Activated CD4-positive, CD25-positive, alpha-beta regulatory T cell treated with anti-CD3 and anti-CD28 coated beads, Interleukin-2, amount 50 U/mL, for 16 hours (primary cell): Measurements from ENCODE around the gene PPP1R7.

Source experiments
- DNase-seq: peaks from one replicate; pipeline ENCODE4 v3.0.0-alpha.2; 2020; ENCODE audit warnings: low read depth, low spot score

Gene PPP1R7

DNA sequence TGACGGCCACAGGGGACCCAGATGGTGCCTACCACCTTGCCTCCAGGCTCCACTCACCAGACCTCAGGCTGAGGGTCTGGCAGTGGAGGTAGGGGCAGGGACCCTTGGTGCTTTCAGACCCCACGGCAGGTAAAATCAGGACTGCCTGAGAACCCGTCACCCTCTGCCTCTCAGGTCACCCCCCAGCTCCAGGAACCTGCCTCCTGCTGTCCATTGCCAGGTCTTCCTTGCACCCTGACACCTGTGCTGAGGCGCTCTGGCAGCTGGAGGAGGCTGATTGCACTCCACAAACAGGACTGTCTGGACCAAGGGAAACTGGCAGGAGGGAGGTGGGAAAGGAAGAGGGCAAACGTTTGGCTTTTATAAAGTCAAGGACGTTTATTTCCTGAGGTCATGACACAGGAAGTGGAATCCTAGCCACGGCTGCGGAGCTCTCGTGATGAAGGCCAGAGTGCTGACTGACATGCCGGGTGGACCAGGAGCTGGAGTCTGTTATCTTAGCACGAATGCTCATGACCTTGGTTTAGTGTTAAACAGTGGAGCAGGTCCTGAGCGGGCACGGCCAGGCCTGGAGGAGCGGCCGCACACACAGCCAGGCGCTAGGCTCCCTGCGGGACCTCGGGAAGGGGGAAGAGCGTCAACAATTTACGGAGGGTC is 78.7 kb downstream of the PPP1R7 start:
- no peak for DNase-seq

DNA sequence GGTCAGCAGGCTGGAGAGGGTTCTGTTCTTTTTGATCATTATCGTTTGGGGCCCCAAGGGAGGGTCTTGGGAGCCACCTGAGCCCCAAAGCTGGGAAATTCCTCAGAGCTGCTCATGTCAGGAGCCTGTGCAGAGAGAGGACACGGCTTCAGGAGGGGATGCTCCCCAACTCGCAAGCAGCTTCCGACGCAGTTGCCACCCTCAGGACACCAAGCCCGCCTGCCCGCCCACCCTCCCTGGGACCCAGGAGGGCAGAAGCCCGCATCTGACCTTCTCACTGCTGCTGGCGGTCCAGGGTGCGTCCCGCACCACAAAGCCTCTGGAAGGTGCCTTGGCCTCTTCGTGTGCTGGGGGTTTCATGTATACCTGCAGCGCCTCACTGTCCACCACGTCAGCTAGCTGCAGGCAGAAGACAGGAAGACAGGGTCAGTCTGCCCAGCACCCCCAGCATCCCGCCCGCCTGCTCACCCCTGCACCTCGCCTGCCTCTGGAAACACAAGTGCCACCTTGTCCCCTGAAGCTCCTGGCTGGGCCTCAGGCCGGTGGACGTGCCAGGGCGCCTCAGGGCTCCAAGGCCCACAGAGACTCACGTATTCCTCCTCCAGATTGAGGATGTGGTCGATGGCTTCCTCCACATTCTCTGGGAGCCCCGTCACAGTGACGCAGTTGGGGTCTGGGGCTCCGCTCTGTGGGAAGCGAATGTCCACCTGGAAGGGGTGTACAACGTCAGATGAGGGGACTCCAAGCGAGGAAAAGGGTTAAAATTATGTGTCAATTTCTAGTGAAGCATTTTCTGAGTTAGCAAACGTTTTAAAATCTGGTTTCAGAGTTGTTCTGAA is 79.5 kb downstream of the PPP1R7 start:
- DNase-seq, result no peak

GRCh38 chr2:241230435-241230834 is 80.2 kb downstream of the PPP1R7 start:
- DNase-seq, result no peak

GRCh38 chr2:241232736-241233575 is 82.7 kb downstream of the PPP1R7 start:
- no peak for DNase-seq
